GM18520 (cell line): Measurements from ENCODE around the gene AEN.
"Not testable (repeated sequence)": the region's sequence is repeated elsewhere in the genome, so short reads cannot be mapped to it uniquely, and the experiment has no call there.

Experiments
- ATAC-seq: cut with Tn5 transposase; IDR thresholded peaks from one replicate; pipeline ENCODE4 v1.9.1; 2021; ENCODE audit not compliant: unreplicated experiment

AEN gene

GRCh38 chr15:88630798-88631463 lies 9.8 kb downstream of the AEN start:
- no peak for ATAC-seq

GRCh38 chr15:88631464-88632028 lies 10.4 kb downstream of the AEN start:
- ATAC-seq = no peak

GRCh38 chr15:88632797-88633196 lies 11.7 kb downstream of the AEN start:
- ATAC-seq = not testable (repeated sequence)

GRCh38 chr15:88634449-88634848 lies 13.3 kb downstream of the AEN start:
- ATAC-seq = no peak

- peak; percentile 25 for ATAC-seq
Measured at GRCh38 chr15:88635318-88635717, 14.2 kb downstream of the AEN start.

- ATAC-seq = no peak
Measured at GRCh38 chr15:88636050-88636449, 14.9 kb downstream of the AEN start.

- no peak for ATAC-seq
Measured at GRCh38 chr15:88636654-88637053, 15.5 kb downstream of the AEN start.

- ATAC-seq = no peak
Measured at GRCh38 chr15:88637436-88637835, 16.3 kb downstream of the AEN start.

GRCh38 chr15:88637841-88638625 lies 16.9 kb downstream of the AEN start:
- ATAC-seq = no peak

GRCh38 chr15:88638626-88639372 lies 17.7 kb downstream of the AEN start, which contains the start of gene ISG20:
ISG20 (plus strand) TSS chr15:88639016; CDS start chr15:88639367, 351 bp downstream.
- ATAC-seq = peak; percentile 65

- no peak for ATAC-seq
Measured at GRCh38 chr15:88641959-88642452, 20.9 kb downstream of the AEN start.

- ATAC-seq = not testable (repeated sequence)
Measured at GRCh38 chr15:88642514-88642913, 21.4 kb downstream of the AEN start.

GRCh38 chr15:88644741-88645140 lies 23.6 kb downstream of the AEN start:
- ATAC-seq = no peak

- no peak for ATAC-seq
Measured at GRCh38 chr15:88645171-88646087, 24.3 kb downstream of the AEN start.

- no peak for ATAC-seq
Measured at GRCh38 chr15:88646088-88646405, 24.9 kb downstream of the AEN start.

GRCh38 chr15:88646951-88647350 lies 25.8 kb downstream of the AEN start:
- ATAC-seq = no peak

GRCh38 chr15:88647351-88648105 lies 26.4 kb downstream of the AEN start:
- ATAC-seq = no peak

- ATAC-seq = no peak
Measured at GRCh38 chr15:88648357-88649214, 27.4 kb downstream of the AEN start.
